Gastrocnemius medialis (tissue), 4 donors: ENCODE measurements around the gene PNLIPRP2. TPM values are rescaled to one million over a fixed set of nuclear protein-coding genes. Genes with fewer than 3 reads are reported as not detected.

Experiments used
- ATAC-seq, 2 donors: fragments of 150-250 bp; one replicate each; pipeline ENCODE4 v1.9.1; 2016
- DNase-seq, 2 donors: peaks; one replicate each; pipeline ENCODE4 v3.0.0-alpha.2; 2019
- H3K27ac ChIP-seq, 4 donors: fragments of 200-600 bp; sonication (generic); 1 replicate in 1 of 4; 2 replicates in 3 of 4; pipeline ENCODE4 v1.5.1; 2016 to 2018; ENCODE audit warnings: mild to moderate bottlenecking in 2 of 4, moderate library complexity in 1 of 4
- H3K27me3 ChIP-seq, 3 donors: fragments of 200-600 bp; sonication (generic) in 2 of 3; 1 replicate in 1 of 3; 2 replicates in 2 of 3; pipeline versions ENCODE4 v1.5.1 to v1.6.0; 2016 to 2019; ENCODE audit warnings: mild to moderate bottlenecking in 1 of 3, moderate library complexity in 1 of 3
- H3K36me3 ChIP-seq, 2 donors: fragments of 200-600 bp; sonication (generic) in 1 of 2; one replicate each; pipeline ENCODE4 v1.5.1; 2017 to 2018
- H3K4me1 ChIP-seq, 2 donors: fragments of 200-600 bp; sonication (generic) in 1 of 2; one replicate each; pipeline ENCODE4 v1.5.1; 2016 to 2017; ENCODE audit warnings: mild to moderate bottlenecking in 2 of 2
- H3K4me3 ChIP-seq, 4 donors: fragments of 200-600 bp; sonication (generic) in 3 of 4; 1 replicate in 1 of 4; 2 replicates in 3 of 4; pipeline ENCODE4 v1.5.1; 2016 to 2019; ENCODE audit warnings: mild to moderate bottlenecking in 2 of 4
- H3K9me3 ChIP-seq, 3 donors: fragments of 200-600 bp; sonication (generic) in 2 of 3; 1 replicate in 1 of 3; 2 replicates in 2 of 3; pipeline ENCODE4 v1.5.1; 2016 to 2019
- POLR2A ChIP-seq, 2 donors: fragments of 450-650 bp; IDR thresholded peaks; one replicate each; pipeline ENCODE4 v1.6.1; 2017; ENCODE audit warnings: antibody characterized with exemption in 2 of 2, mild to moderate bottlenecking in 2 of 2, moderate library complexity in 2 of 2
- in situ Hi-C, 4 donors: fragments of 200-750 bp; cut with MboI; loops; one replicate each; pipeline versions ENCODE4 v1.15.0 to v1.8.0; 2017; ENCODE audit warnings: low sequenced_read_pairs in 4 of 4
- intact Hi-C: fragments of 100-400 bp; cut with DNase I; formaldehyde crosslinking; loops from one replicate; pipeline ENCODE4 v1.15.1; 2023; ENCODE audit warnings: low total_unique reads
- total RNA-seq, 4 donors: library from RNA; depleted of rRNA; stranded (reverse); fragments of >200 nt; gene quantifications; one replicate each; pipeline versions ENCODE4 v1.1.0 to v1.2.3, GENCODE V29; 2016
- TF ChIP-seq, protein P1 (sequence below), 5 experiments: fragments of 450-650 bp in 3 of 5; fragments of 200-600 bp in 2 of 5; sonication (generic) in 2 of 5; IDR thresholded peaks in 4 of 5; conservative IDR thresholded peaks in 1 of 5; 1 replicate in 4 of 5; 2 replicates in 1 of 5; pipeline ENCODE4 v1.5.1; 2016 to 2019; ENCODE audit warnings: antibody characterized with exemption in 5 of 5, mild to moderate bottlenecking in 3 of 5, moderate library complexity in 3 of 5

Gene PNLIPRP2
- total RNA-seq, 4 donors from 2014 or later: not detected

DNA sequence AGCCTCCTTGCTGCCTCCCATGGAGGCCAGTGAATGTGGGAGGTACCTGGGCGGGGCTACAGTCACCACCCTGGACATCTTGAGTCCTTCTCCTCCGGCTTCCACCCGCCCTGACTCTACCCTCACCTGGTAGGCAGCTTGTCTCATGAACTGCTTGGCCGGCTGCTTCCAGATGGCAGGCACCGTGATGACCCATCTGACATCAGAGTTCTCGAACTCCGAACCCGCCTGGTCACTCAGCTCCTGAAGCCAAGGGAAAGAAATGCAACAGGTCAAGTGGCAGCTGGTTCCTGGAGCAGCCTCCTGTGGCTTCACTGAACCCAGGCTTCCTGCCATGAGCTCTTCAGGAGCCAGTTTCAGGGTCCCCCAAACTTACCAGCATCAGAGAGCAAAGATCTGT lies 71.5 kb downstream of the PNLIPRP2 start:
- Histone ChIP-seq H3K27ac (no peak overlapping the region), H3K27me3 (no peaks in the 10 kb centered on the region), H3K36me3 (no peaks in the 10 kb centered on the region), H3K4me1 (peaks cover 8 to 10% of the 10 kb centered on the region in 2 donors), H3K9me3 (no peaks in the 10 kb centered on the region), H3K4me3 (no peak overlapping the region)
- in situ Hi-C loops: loop anchor here in 2 of 4 donors (5.0 to 25.0 kb wide), 2 partner anchors 95 to 470 kb away; no protein-coding TSS in a partner anchor
- no peak for ATAC-seq
- intact Hi-C loops: loop anchor here (5.0 kb wide), 1 partner anchor 45 kb away; no protein-coding TSS in a partner anchor
- TF ChIP-seq, protein P1, sequence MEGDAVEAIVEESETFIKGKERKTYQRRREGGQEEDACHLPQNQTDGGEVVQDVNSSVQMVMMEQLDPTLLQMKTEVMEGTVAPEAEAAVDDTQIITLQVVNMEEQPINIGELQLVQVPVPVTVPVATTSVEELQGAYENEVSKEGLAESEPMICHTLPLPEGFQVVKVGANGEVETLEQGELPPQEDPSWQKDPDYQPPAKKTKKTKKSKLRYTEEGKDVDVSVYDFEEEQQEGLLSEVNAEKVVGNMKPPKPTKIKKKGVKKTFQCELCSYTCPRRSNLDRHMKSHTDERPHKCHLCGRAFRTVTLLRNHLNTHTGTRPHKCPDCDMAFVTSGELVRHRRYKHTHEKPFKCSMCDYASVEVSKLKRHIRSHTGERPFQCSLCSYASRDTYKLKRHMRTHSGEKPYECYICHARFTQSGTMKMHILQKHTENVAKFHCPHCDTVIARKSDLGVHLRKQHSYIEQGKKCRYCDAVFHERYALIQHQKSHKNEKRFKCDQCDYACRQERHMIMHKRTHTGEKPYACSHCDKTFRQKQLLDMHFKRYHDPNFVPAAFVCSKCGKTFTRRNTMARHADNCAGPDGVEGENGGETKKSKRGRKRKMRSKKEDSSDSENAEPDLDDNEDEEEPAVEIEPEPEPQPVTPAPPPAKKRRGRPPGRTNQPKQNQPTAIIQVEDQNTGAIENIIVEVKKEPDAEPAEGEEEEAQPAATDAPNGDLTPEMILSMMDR (IDR thresholded peaks at IDR 0.05 in 4 of 5, conservative IDR thresholded peaks at IDR 0.05 in 1 of 5): no peak
- no peak for TF ChIP-seq POLR2A (IDR thresholded peaks at IDR 0.05)
- no peak for DNase-seq

DNA sequence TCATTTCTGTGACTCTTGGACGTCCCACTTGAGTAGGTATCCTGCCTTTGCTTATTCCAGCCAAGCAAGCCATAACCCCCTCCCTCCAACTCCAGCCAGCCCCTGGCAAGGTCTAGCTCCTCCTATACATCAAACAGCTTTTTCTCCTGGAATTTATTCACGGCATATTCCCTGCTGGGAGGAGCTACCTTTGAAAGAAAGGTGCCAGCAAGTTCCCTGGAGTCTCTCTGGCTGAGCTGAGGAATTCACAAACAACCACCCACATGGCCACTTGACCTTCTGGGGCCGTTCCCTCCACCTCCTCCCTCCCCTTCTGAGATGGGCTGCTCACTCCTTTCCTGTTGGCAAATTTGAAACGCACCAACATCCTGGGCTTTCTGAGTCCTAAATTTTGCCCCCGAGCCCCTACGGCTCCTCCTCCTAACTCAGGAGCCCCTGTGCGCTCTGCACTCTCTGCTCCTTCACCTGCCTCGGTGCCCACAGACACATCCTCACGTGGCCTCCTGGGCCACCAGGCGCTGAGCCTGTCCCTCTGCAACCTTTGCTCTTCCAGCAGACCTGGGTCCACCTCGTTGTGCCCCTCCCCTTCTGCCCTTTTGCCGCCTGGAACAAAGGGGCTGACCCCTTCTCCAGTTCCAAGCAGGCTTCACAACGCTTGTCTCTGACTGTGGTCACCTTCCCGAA lies 73.6 kb downstream of the PNLIPRP2 start:
- H3K27ac ChIP-seq: no peak overlapping the region
- H3K4me1 ChIP-seq: peaks cover 4 to 10% of the 10 kb centered on the region in 2 donors
- intact Hi-C loops: loop anchor here (5.0 kb wide), 1 partner anchor 43 kb away; no protein-coding TSS in a partner anchor
- H3K4me3 ChIP-seq: no peak overlapping the region
- H3K36me3 ChIP-seq: no peaks in the 10 kb centered on the region
- TF ChIP-seq, protein P1 (IDR thresholded peaks at IDR 0.05 in 4 of 5, conservative IDR thresholded peaks at IDR 0.05 in 1 of 5): no peak
- no peak for TF ChIP-seq POLR2A (IDR thresholded peaks at IDR 0.05)
- ATAC-seq: no peak
- DNase-seq: no peak
- in situ Hi-C loops: loop anchor here in 2 of 4 donors (5.0 to 25.0 kb wide), 2 partner anchors 93 to 468 kb away; no protein-coding TSS in a partner anchor
- no peaks in the 10 kb centered on the region for H3K9me3 ChIP-seq
- no peaks in the 10 kb centered on the region for H3K27me3 ChIP-seq

Other genes starting within 250 kb of the PNLIPRP2 start
- gene PNLIPRP3, start 193.1 kb upstream of the PNLIPRP2 start, total RNA-seq: not detected
- gene PNLIP, start 75.0 kb upstream of the PNLIPRP2 start, total RNA-seq: not detected
- not detected for gene PNLIPRP1, start 30.0 kb upstream of the PNLIPRP2 start, total RNA-seq
- gene HSPA12A, start 121.6 kb downstream of the PNLIPRP2 start, total RNA-seq: 1 to 10 TPM; 4.5 to 6.0 (median 4.9) TPM
- not detected for gene ENO4, start 228.5 kb downstream of the PNLIPRP2 start, total RNA-seq